Left ventricle myocardium superior (tissue), 1 donor: Measurements from ENCODE around the gene RASA4B. TPM values are rescaled to one million over a fixed set of nuclear protein-coding genes. Genes with fewer than 3 reads are reported as not detected.
"Not testable (repeated sequence)": the region's sequence is repeated elsewhere in the genome, so short reads cannot be mapped to it uniquely, and the experiment has no call there.

ENCODE experiments used
- ATAC-seq: fragments of 200-7000 bp; cut with Tn5 transposase; one replicate; pipeline ENCODE4 v1.9.1; 2020; ENCODE audit warnings: mild to moderate bottlenecking, moderate library complexity
- DNase-seq: peaks from one replicate; pipeline ENCODE4 v3.0.0-alpha.2; 2020
- intact Hi-C: fragments of 100-400 bp; cut with micrococcal nuclease; formaldehyde crosslinking; loops from one replicate; pipeline ENCODE4 v1.11.0; 2022
- total RNA-seq: library from RNA; stranded (reverse); fragmentation: NEBNext Ultra II Directional; extraction: Animal tissue kit (Norgen Biotek cat#: 25700); gene quantifications from one replicate; pipeline ENCODE4 v1.2.1, GENCODE V29; 2021
- donor health status: DM: no; HTN: yes; CAD: no; lungs with severe emphysema.

Gene RASA4B
- total RNA-seq, 1 donor from 2014 or later: 7.5 TPM

GRCh38 chr7:102514881-102515721 lies 2.5 kb downstream of the RASA4B start:
- ATAC-seq: peak; percentile 3
- intact Hi-C loops: not testable (repeated sequence)
- peak; percentile 23 for DNase-seq

GRCh38 chr7:102512642-102513221 lies 4.8 kb downstream of the RASA4B start:
- peak; percentile 11 for ATAC-seq
- DNase-seq: peak; percentile 46
- intact Hi-C loops: not testable (repeated sequence)

GRCh38 chr7:102511860-102512522 lies 5.6 kb downstream of the RASA4B start:
- DNase-seq, intact Hi-C loops: not testable (repeated sequence)
- ATAC-seq: peak; percentile 77

- intact Hi-C loops, ATAC-seq: not testable (repeated sequence)
- peak; percentile 18 for DNase-seq
These were observed 7.0 kb downstream of the RASA4B start for GRCh38 chr7:102510575-102510974.

- intact Hi-C loops, ATAC-seq: not testable (repeated sequence)
- DNase-seq: peak; percentile 24
These were observed 10.0 kb downstream of the RASA4B start for GRCh38 chr7:102507410-102508088.

- intact Hi-C loops: not testable (repeated sequence)
These were observed 12.0 kb downstream of the RASA4B start for GRCh38 chr7:102505298-102506185.

GRCh38 chr7:102503141-102503540 lies 14.4 kb downstream of the RASA4B start:
- DNase-seq, intact Hi-C loops, ATAC-seq: not testable (repeated sequence)

More at GRCh38 chr7:102505298-102506185, 12.0 kb downstream of the RASA4B start:
- DNase-seq (peak; percentile 19), ATAC-seq (peak; percentile 25)

GRCh38 chr7:102498321-102498720 lies 19.3 kb downstream of the RASA4B start:
- intact Hi-C loops, ATAC-seq: not testable (repeated sequence)
- peak; percentile 29 for DNase-seq

GRCh38 chr7:102497308-102497707 lies 20.3 kb downstream of the RASA4B start:
- DNase-seq: peak; percentile 31
- intact Hi-C loops, ATAC-seq: not testable (repeated sequence)

GRCh38 chr7:102496861-102497260 lies 20.7 kb downstream of the RASA4B start:
- intact Hi-C loops, ATAC-seq: not testable (repeated sequence)
- peak; percentile 17 for DNase-seq

- peak; percentile 61 for ATAC-seq
- intact Hi-C loops: not testable (repeated sequence)
These were observed 23.0 kb downstream of the RASA4B start for GRCh38 chr7:102494473-102495149.

GRCh38 chr7:102494026-102494425 lies 23.6 kb downstream of the RASA4B start:
- intact Hi-C loops, ATAC-seq: not testable (repeated sequence)
- peak; percentile 32 for DNase-seq

More at GRCh38 chr7:102494473-102495149, 23.0 kb downstream of the RASA4B start:
- not testable (repeated sequence) for DNase-seq

GRCh38 chr7:102493220-102493935 lies 24.2 kb downstream of the RASA4B start:
- intact Hi-C loops: not testable (repeated sequence)
- peak; percentile 81 for ATAC-seq
- DNase-seq: peak; percentile 30

GRCh38 chr7:102490529-102491075 lies 27.0 kb downstream of the RASA4B start:
- ATAC-seq: peak; percentile 26
- DNase-seq: peak; percentile 42
- intact Hi-C loops: not testable (repeated sequence)

GRCh38 chr7:102484317-102484716 lies 33.3 kb downstream of the RASA4B start:
- DNase-seq, intact Hi-C loops, ATAC-seq: not testable (repeated sequence)

- peak; percentile 11 for DNase-seq
- ATAC-seq, intact Hi-C loops: not testable (repeated sequence)
These were observed 35.6 kb downstream of the RASA4B start for GRCh38 chr7:102481962-102482361.
